ENCODE results near the gene ERMN.

GRCh38 chr2:157269922-157270321 lies 55.7 kb downstream of the ERMN start:
- no peak for TF ChIP-seq CTCF (IDR thresholded peaks at IDR 0.05; ENCODE audit: borderline replicate concordance, extremely low read depth, low read length, poor library complexity, severe bottlenecking)
- TF ChIP-seq EZH2 (IDR thresholded peaks at IDR 0.05; ENCODE audit: borderline replicate concordance, low read depth, low read length, severe bottlenecking) = no peak
